Measurements from ENCODE around the gene CTU2. TPM values are rescaled to one million over a fixed set of nuclear protein-coding genes. Genes with fewer than 3 reads are reported as not detected.
A peak's percentile ranks its signal among the peaks of the same experiment; 100 is the strongest.

CTU2 gene
- total and polyA plus RNA-seq, 2 of the 4 experiments (the other 2 are of a cell fraction): 12.9 to 18.4 TPM

- Histone ChIP-seq H4K8ac (ENCODE audit: low read depth in 2 of 2, low read length in 2 of 2) (no peak overlapping the region; a peak in 1 of 4 replicates), H3K36me3 (ENCODE audit: control insufficient read depth, insufficient read depth, low read length) (peaks cover 4% of the 10 kb centered on the region; the same call in 1 of the 2 replicates), H2AK9ac (replicated peaks; ENCODE audit: low read depth, low read length, poor library complexity) (peak overlapping the region; percentile 52), H2BK20ac (ENCODE audit: low read depth, low read length) (no peak overlapping the region), H4K5ac (ENCODE audit: low read depth, low read length) (no peak overlapping the region), H3K14ac (replicated peaks; ENCODE audit: low read depth, low read length) (peak overlapping the region; percentile 4), H3K56ac (ENCODE audit: extremely low read depth, insufficient read depth, low read length) (no peak overlapping the region), H3K9me3 (ENCODE audit: control insufficient read depth, insufficient read depth, low read length) (no peaks in the 10 kb centered on the region), H3K4me2 (ENCODE audit: low read depth, low read length) (no peak overlapping the region), H3K4ac (ENCODE audit: low read depth, low read length) (0 out of 2 replicates have a peak overlapping the region, but pooled peaks have one; percentile 25), H4K91ac (ENCODE audit: insufficient read depth, low read depth, low read length) (no peak overlapping the region), H3K4me1 (ENCODE audit: control insufficient read depth, insufficient read depth, low read length) (peaks cover 32% of the 10 kb centered on the region), H3K23ac (ENCODE audit: low read depth, low read length) (no peak overlapping the region), H3K18ac (ENCODE audit: low read depth, low read length) (no peak overlapping the region), H2BK120ac (ENCODE audit: low read depth, low read length) (0 out of 2 replicates have a peak overlapping the region, but pooled peaks have one; percentile 6), H2AFZ (replicated peaks; ENCODE audit: low read length, poor library complexity) (peak overlapping the region; percentile 14), H2BK5ac (ENCODE audit: low read depth, low read length, poor library complexity, severe bottlenecking) (peak overlapping the region; percentile 59), H3K27ac (ENCODE audit: insufficient read depth, low read length) (no peak overlapping the region; the same call in 1 of the 2 replicates), H2AK5ac (ENCODE audit: low read depth, low read length) (0 out of 2 replicates have a peak overlapping the region, but pooled peaks have one; percentile 70), H3K9me1 (ENCODE audit: insufficient read depth, low read length) (peaks cover 24% of the 10 kb centered on the region), H3K27me3 (ENCODE audit: control insufficient read depth, insufficient read depth, low read length) (no peaks in the 10 kb centered on the region), H3K4me3 (ENCODE audit: insufficient read depth, low read depth, low read length) (no peak overlapping the region), H2BK15ac (ENCODE audit: low read depth, low read length) (no peak overlapping the region), H3K9ac (ENCODE audit: low read depth, low read length) (no peak overlapping the region), H4K20me1 (ENCODE audit: insufficient read depth, low read length) (peaks cover 93% of the 10 kb centered on the region), H3K79me1 (ENCODE audit: low read depth in 1 of 2, low read length in 2 of 2) (peaks cover 25 to 87% of the 10 kb centered on the region in 2 experiments)
- in situ Hi-C loops (cut with MboI; ENCODE audit: low sequenced_read_pairs) (no loop called here), dilution Hi-C loops (cut with HindIII; ENCODE audit: low sequenced_read_pairs, unreplicated experiment) (no loop called here), intact Hi-C loops (cut with micrococcal nuclease) (no loop called here)
- DNase-seq (peak; percentile 63), ATAC-seq (ENCODE audit: low read depth) (peak; percentile 30; the same call in 1 of the 2 replicates)
- TF ChIP-seq MXI1 (IDR thresholded peaks at IDR 0.05; ENCODE audit: borderline replicate concordance, low read depth, low read length) (0 out of 2 replicates have a peak, but pooled peaks have one; percentile 7), NFE2L2 (IDR thresholded peaks at IDR 0.05; ENCODE audit: low read depth, low read length) (no peak), CHD1 (IDR thresholded peaks at IDR 0.05; ENCODE audit: low read depth, low read length) (no peak), BHLHE40 (IDR thresholded peaks at IDR 0.05; ENCODE audit: low read depth, low read length) (peak; percentile 98), RAD21 (IDR thresholded peaks at IDR 0.05; ENCODE audit: low read length) (peak; percentile 28; the same call in 1 of the 2 replicates), MAFK (IDR thresholded peaks at IDR 0.05; ENCODE audit: low read depth, low read length) (no peak), USF2 (IDR thresholded peaks at IDR 0.05; ENCODE audit: low read depth, low read length) (no peak), CEBPB (IDR thresholded peaks at IDR 0.05; ENCODE audit: low read depth, low read length) (no peak), CTCF (conservative IDR thresholded peaks at IDR 0.05; ENCODE audit: low read depth, low read length) (peak; percentile 43), SMC3 (IDR thresholded peaks at IDR 0.05; ENCODE audit: low read depth, low read length) (peak; percentile 13; the same call in 1 of the 2 replicates), RCOR1 (IDR thresholded peaks at IDR 0.05; ENCODE audit: insufficient replicate concordance, low read length) (no peak)
- ChIA-PET CTCF (interaction anchor here (0.8 to 1.5 kb wide), 3 partner anchors 12 to 18 kb away, joined by 3 to 4 read pairs (median 3); no protein-coding TSS in a partner anchor), POLR2A (ENCODE audit: unreplicated experiment) (no interaction called here)
- WGBS, 2 experiments (ENCODE audit: extremely low coverage in 2 of 2, insufficient read length in 1 of 2): 72% methylated on average over 20 of the region's 42 CpGs; no CpG with 5 or more reads in 1 of the 2 experiments
- no TSS peak for BruUV-seq (replicated peaks)
Observed at GRCh38 chr16:88754912-88755744, 48.8 kb downstream of the CTU2 start.

All from IMR-90 (cell line).